NCI-H2171 (cell line): ENCODE data around the gene STK10.
"Not testable (repeated sequence)": the region's sequence is repeated elsewhere in the genome, so short reads cannot be mapped to it uniquely, and the experiment has no call there.

Source experiments
- DNase-seq: peaks from one replicate; lab custom pipeline; 2025; lab: John Stamatoyannopoulos, UW

The STK10 gene

GRCh38 chr5:172165465-172165864 lies 22.6 kb downstream of the STK10 start:
- no peak for DNase-seq

GRCh38 chr5:172164769-172165212 lies 23.2 kb downstream of the STK10 start:
- DNase-seq: no peak

GRCh38 chr5:172163346-172163745 lies 24.7 kb downstream of the STK10 start:
- DNase-seq: no peak

GRCh38 chr5:172162987-172163343 lies 25.1 kb downstream of the STK10 start:
- no peak for DNase-seq

GRCh38 chr5:172162323-172162986 lies 25.6 kb downstream of the STK10 start:
- DNase-seq: no peak

- no peak for DNase-seq
Observed at GRCh38 chr5:172160506-172160905, 27.5 kb downstream of the STK10 start.

GRCh38 chr5:172159016-172159415 lies 29.0 kb downstream of the STK10 start:
- DNase-seq: no peak

GRCh38 chr5:172156541-172156994 lies 31.5 kb downstream of the STK10 start:
- no peak for DNase-seq

GRCh38 chr5:172155101-172155500 lies 32.9 kb downstream of the STK10 start:
- DNase-seq: not testable (repeated sequence)

- DNase-seq: no peak
Observed at GRCh38 chr5:172153695-172154094, 34.3 kb downstream of the STK10 start.

- DNase-seq: no peak
Observed at GRCh38 chr5:172151661-172152210, 36.3 kb downstream of the STK10 start.

GRCh38 chr5:172150514-172151425 lies 37.3 kb downstream of the STK10 start:
- no peak for DNase-seq

- not testable (repeated sequence) for DNase-seq
Observed at GRCh38 chr5:172149481-172149880, 38.5 kb downstream of the STK10 start.

GRCh38 chr5:172149073-172149472 lies 39.0 kb downstream of the STK10 start:
- no peak for DNase-seq

- DNase-seq: no peak
Observed at GRCh38 chr5:172148381-172148780, 39.6 kb downstream of the STK10 start.

GRCh38 chr5:172147857-172148256 lies 40.2 kb downstream of the STK10 start:
- no peak for DNase-seq

- no peak for DNase-seq
Observed at GRCh38 chr5:172146748-172147092, 41.3 kb downstream of the STK10 start.

- no peak for DNase-seq
Observed at GRCh38 chr5:172145870-172146747, 41.9 kb downstream of the STK10 start.

GRCh38 chr5:172144931-172145869 lies 42.8 kb downstream of the STK10 start:
- no peak for DNase-seq

- no peak for DNase-seq
Observed at GRCh38 chr5:172144291-172144815, 43.7 kb downstream of the STK10 start.

- DNase-seq: no peak
Observed at GRCh38 chr5:172143875-172144274, 44.1 kb downstream of the STK10 start.
